Measurements from ENCODE around the gene CDPF1.

Gene CDPF1

DNA sequence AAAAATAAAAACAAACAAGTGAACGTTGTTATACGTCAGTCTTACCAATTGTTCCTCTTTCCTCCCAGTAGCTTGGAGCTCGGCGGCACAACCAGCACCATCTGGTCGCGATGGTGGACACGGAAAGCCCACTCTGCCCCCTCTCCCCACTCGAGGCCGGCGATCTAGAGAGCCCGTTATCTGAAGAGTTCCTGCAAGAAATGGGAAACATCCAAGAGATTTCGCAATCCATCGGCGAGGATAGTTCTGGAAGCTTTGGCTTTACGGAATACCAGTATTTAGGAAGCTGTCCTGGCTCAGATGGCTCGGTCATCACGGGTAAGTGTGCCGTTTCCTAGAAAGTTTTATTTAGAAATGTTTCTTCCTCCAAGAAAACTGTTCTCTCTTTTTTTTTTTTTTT, 51.8 kb downstream of the CDPF1 start:
- TF ChIP-seq, protein P1, sequence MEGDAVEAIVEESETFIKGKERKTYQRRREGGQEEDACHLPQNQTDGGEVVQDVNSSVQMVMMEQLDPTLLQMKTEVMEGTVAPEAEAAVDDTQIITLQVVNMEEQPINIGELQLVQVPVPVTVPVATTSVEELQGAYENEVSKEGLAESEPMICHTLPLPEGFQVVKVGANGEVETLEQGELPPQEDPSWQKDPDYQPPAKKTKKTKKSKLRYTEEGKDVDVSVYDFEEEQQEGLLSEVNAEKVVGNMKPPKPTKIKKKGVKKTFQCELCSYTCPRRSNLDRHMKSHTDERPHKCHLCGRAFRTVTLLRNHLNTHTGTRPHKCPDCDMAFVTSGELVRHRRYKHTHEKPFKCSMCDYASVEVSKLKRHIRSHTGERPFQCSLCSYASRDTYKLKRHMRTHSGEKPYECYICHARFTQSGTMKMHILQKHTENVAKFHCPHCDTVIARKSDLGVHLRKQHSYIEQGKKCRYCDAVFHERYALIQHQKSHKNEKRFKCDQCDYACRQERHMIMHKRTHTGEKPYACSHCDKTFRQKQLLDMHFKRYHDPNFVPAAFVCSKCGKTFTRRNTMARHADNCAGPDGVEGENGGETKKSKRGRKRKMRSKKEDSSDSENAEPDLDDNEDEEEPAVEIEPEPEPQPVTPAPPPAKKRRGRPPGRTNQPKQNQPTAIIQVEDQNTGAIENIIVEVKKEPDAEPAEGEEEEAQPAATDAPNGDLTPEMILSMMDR (IDR thresholded peaks at IDR 0.05; ENCODE audit: low read depth, low read length), result no peak
- Histone ChIP-seq H3K9me3 (ENCODE audit: severe bottlenecking) (no peaks in the 10 kb centered on the region), H3K36me3 (peaks cover 9% of the 10 kb centered on the region)

DNA sequence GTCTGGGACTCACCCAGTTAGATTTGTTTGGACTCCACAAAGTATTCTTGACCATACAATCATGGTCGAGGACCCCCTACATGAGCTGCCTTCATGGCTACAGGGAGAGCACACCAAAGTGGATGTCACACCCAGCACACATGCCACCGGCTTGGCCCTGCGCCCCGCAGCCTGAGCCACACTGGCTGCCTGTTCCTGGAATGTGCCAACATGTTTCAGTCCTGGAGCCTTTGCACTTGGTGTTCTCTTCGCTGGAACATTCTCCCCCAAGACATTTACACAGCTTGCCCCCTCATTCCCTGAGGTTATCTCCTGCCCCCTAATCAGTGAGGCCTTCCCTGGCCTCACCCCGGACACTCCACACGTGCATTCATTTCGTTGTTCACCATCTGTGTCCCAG, 53.8 kb downstream of the CDPF1 start:
- H3K27me3 ChIP-seq (ENCODE audit: insufficient read depth, low read depth, severe bottlenecking), result no peaks in the 10 kb centered on the region
- no peak for DNase-seq
- no peak overlapping the region for H3K4me3 ChIP-seq (ENCODE audit: low read depth, low read length)
- no peak overlapping the region for H3K27ac ChIP-seq
- TF ChIP-seq, protein P1 (IDR thresholded peaks at IDR 0.05; ENCODE audit: low read depth, low read length), result no peak
- no peaks in the 10 kb centered on the region for H3K9me3 ChIP-seq (ENCODE audit: severe bottlenecking)
- peaks cover 9% of the 10 kb centered on the region for H3K36me3 ChIP-seq

More for the DNA sequence above, 51.8 kb downstream of the CDPF1 start:
- no peak overlapping the region for H3K27ac ChIP-seq
- H3K4me3 ChIP-seq (ENCODE audit: low read depth, low read length), result no peak overlapping the region
- no peak for DNase-seq
- H3K27me3 ChIP-seq (ENCODE audit: insufficient read depth, low read depth, severe bottlenecking), result no peaks in the 10 kb centered on the region

DNA sequence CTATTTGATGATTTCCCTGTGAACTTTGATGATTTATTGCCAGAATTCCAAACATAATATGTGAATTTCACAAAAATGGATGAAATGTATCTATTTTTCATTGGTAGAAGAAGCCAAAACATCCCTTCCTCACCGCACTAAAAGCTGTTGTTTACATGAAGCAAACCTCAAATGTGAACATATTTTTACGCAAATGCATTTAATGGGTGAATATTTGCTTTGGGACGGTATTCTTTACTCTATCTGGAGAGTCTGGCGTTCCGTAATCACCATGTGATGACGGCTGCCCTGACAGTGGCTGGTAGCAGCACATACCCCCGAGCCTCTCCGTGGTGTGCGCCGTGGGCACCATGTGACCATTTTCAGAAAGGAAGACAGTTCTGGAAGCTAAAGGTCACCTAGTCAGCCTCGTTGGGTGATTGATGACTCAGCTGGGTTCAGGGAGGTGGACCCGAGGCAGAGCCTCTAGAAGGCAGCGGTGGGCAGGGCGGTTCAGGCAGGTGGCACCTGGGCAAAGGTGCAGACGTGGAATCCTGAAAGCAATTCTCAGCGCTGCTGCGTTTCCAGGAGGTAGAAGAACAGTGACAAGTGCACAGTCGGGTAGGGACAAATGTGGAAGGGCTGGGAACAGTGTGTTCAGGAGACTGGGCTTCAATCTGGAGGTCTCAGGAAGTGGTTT, 54.5 kb downstream of the CDPF1 start:
- H3K9me3 ChIP-seq (ENCODE audit: severe bottlenecking), result no peaks in the 10 kb centered on the region
- TF ChIP-seq, protein P1 (IDR thresholded peaks at IDR 0.05; ENCODE audit: low read depth, low read length), result no peak
- peaks cover 9% of the 10 kb centered on the region for H3K36me3 ChIP-seq
- no peak for DNase-seq
- no peaks in the 10 kb centered on the region for H3K27me3 ChIP-seq (ENCODE audit: insufficient read depth, low read depth, severe bottlenecking)
- H3K27ac ChIP-seq, result no peak overlapping the region
- H3K4me3 ChIP-seq (ENCODE audit: low read depth, low read length), result no peak overlapping the region
